Activated CD4-positive, CD25-positive, alpha-beta regulatory T cell treated with anti-CD3 and anti-CD28 coated beads, Interleukin-2, amount 50 U/mL, for 16 hours (primary cell): Measurements from ENCODE around the gene UCK2.

ENCODE experiments used
- DNase-seq: peaks from one replicate; pipeline ENCODE4 v3.0.0-alpha.2; 2020; ENCODE audit warnings: low read depth, low spot score

The UCK2 gene

DNA sequence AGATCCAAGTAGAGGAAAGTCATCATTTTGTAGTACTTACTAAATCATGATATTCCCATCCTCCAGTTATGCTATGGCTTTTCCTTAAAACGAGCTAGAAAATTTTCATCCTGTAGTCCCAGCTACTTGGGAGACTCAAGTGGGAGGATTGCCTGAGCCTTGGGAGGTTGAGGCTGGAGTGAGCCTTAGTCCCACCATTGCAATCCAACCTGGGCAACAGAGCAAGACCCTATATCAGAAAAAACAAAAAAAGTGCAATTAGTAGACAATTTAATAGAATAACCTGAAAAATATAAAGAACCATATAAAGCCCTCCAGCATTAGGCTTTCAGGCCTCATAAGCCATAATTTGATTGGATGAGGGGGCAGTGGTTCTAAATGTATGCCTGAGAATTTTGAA lies 6.8 kb downstream of the UCK2 start:
- DNase-seq, result no peak

- no peak for DNase-seq
These were observed 7.5 kb downstream of the UCK2 start for GRCh38 chr1:165834881-165835280.

DNA sequence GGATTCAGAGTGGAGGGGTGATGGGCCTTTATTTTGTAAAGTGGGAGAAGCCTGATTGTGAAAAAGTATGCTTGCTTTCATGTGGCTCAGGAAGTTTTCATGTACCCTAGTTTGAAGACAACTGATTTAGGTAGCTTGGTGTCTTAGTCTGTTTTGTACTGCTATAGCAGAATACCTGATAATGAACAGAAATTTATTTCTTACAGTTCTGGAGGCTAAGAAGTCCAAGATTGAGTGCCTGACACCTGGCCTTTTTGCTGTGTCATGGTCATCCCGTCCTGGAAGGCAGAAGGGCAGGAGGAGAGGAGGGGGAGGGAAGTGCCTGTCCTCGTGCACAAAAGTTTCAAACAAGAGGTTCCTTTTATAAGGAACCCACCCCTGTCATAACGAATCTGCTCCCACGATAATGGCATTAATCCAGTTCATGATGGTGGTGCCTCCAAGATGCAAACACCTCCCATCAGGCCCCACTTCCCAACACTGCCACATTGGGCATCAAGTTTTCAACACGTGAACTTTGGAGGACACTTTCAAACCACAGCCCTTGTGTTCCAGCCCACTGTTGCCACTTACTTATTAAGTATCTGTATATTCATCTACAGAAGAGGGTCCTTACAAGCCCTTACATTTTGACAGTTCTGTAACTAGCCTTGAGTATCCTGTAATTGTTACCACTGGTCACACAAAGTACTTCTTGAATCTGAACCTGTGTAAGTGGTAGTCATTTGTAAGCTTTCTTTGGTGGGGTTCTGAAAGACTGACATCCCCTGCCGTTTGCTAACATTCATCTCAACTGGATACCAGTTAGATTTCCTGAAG lies 9.5 kb downstream of the UCK2 start:
- no peak for DNase-seq

DNA sequence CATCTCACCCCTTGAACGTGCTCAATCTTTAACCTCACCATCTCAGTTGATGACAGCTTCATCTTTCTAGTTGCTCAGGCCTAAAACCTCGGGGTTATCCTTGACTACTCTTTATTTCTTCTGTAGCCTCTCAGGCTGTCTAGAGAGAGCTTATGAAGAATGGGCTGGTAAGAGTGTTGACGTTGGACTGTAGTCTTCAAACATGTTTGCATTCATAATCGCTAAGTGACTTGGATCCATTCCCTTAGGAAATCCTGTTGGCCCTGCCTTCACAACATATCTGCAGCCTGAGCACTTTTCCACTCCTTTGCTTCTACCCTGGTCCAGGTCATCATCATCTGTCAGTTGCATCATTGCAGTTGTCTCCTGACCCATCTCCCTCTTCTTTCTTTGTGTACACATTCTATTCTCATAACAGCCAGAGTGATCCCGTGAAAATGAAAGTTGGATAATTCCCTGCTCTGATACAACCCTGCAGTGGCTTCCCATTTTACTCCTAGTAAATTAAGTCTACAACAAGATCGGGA lies 10.5 kb downstream of the UCK2 start:
- no peak for DNase-seq

DNA sequence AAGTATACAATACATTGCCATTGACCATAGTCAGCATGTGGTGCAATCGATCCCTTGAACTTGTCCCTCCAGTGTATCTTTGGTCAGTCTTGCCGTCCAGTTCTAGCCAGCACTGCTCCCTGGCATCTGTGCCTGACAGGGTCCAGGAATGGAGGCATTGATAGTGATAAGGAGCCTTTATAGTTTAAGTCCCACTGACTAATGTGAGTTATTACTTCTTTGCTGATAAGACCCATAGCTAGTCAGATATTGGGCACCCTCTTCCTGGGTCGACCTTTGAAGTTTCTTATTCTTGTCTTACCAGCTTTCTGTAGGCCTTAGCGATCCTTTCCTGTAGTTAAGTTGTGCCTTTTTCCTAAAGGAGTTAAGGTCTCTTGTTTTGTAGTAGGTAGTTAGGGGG lies 13.0 kb downstream of the UCK2 start:
- DNase-seq, result no peak

GRCh38 chr1:165841582-165842017 lies 14.2 kb downstream of the UCK2 start:
- no peak for DNase-seq

GRCh38 chr1:165842023-165842670 lies 14.7 kb downstream of the UCK2 start:
- no peak for DNase-seq

GRCh38 chr1:165842671-165843129 lies 15.3 kb downstream of the UCK2 start:
- DNase-seq, result no peak

DNA sequence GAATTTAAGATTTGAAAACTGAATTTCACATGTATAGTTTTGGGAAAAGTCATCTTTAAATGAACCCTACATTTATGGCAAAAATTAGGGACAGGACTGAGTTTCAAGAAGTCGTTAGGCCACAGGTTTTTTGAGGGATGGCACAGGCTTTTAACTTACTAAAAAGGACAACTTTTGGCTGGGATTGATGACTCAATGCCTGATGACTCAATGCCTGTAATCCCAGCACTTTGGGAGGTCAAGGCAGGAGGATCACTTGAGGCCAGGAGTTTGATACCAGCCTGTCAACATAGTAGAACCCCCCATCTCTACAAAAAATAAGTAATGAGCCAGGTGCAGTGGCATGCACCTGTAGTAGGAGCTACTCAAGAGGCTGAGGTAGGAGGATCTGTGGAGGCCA lies 15.9 kb downstream of the UCK2 start:
- DNase-seq, result no peak

GRCh38 chr1:165844114-165844798 lies 16.8 kb downstream of the UCK2 start:
- no peak for DNase-seq

DNA sequence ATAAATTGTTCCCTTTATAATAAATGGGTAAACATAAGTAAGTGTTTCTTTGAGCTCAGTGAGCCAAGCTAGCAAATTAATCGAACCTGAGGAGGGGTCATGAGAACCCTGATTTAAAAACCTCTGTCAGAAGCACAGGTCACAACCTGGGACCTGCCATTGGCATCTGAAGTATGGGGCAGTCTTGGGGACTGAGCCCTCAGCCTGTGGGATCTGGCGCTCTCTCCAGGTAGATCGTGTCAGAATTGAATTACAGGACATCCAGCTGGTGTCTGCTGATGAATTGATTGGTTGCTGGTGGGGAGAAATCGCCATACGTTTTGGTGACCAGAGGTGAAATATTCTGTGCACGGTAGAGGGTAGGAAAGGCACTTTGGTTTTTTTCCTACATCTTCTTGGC lies 17.5 kb downstream of the UCK2 start:
- no peak for DNase-seq

DNA sequence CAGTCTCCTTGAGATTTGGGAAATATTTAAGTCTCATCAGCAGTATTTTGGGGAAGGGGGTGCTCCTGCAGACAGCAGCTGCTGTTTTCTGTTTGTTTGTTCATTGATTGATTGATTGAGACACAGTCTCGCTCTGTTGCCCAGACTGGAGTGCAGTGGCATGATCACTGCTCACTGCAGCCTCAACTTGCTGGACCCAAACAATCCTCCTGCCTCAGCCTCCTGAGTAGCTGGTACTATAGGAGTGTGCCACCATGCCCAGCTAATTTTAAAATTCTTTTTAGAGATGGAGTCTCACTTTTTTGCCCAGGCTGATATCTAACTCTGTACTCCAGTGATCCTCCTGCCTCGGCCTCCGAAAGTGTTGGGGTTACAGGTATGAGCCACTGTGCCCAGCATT lies 18.2 kb downstream of the UCK2 start:
- no peak for DNase-seq

- DNase-seq, result no peak
These were observed 18.8 kb downstream of the UCK2 start for GRCh38 chr1:165845992-165846748.

GRCh38 chr1:165847486-165847885 lies 20.1 kb downstream of the UCK2 start:
- no peak for DNase-seq

DNA sequence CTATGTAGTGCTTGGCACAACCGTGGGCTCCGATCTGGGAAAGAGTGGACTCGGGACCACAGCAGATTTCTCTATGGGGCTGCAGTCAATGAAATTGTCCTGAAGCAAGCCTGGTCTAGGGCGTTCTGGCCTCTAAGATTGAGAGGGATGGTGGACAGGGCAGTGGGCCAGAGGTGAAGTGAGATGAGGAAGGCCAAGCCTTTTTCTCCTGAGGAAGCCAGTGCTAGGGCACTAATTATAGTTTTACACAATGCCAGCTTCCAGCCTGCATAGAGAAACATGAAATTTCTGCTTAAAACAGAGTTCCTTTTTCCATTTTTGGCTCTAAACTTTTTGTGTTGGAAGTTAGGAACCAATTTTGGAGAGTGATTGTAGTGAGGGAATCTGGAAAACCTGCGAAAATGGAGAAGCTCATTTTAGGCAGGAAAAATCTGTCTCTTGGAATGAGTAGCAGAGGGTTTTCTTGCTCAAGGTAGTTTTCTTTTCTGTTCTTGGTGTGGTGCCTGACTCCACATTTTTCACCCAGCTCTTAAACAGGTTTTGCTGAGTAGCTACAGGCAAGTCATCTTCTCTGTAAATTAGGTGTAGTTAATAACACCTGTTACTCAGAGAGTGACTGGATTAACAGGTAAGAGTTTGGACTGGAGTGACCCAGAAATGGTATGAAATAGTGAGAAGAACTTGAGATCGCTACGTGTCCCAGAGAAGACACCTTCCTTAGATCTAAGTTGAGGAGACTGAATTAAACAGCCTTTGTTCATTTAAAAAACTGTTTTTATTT lies 22.1 kb downstream of the UCK2 start:
- DNase-seq, result no peak

- no peak for DNase-seq
These were observed 23.7 kb downstream of the UCK2 start for GRCh38 chr1:165851034-165851658.

DNA sequence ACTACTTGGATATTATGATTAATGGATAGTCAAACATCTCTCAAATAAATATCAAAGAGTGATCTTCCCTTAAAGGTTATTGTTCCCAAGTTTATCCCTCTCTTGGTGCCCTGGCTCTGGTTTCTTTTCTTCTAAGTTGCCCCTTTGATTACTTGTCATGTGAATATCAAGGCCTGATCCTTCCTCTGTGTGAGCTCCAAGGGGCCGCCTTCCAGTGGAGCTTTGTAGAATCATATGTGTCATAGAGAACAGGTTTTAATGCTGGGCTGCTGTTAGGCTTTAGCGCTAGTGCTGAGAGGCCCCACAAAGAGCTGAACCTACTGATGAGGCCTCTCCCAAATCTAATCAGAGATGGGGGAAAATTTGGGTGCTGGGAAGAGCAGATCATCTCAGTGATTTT lies 25.5 kb downstream of the UCK2 start:
- DNase-seq, result no peak

DNA sequence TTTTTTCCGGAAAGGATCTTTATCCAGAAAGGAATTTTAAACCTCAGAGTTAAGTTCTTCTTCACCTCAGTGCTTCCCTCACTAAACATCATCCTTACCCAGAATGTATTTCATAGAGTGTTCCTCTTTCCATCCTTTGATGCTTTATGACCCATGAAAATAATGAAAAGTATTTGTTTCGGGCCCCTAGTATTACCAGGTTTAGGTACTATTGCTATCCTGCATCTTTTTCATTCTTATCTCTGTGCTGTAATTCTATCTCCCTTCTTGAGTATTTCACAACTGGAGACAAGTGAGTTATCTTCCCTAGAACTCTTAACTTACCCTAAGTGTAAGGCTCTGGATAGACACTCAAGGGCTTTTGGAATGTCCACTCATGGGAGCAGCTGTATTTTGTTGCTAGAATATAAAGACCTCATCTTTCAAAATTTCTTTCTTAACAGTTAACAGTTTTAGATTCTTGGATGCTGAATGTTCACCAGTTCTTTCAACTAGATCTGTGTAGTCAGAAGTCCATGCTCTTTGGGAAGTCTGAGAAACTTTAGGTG lies 26.2 kb downstream of the UCK2 start:
- DNase-seq, result no peak

GRCh38 chr1:165854101-165854845 lies 26.9 kb downstream of the UCK2 start:
- DNase-seq, result no peak
